HG03139 (cell line): ENCODE results near the gene SPG21.

ENCODE experiments used
- ATAC-seq: cut with Tn5 transposase; IDR thresholded peaks from one replicate; pipeline ENCODE4 v1.9.1; 2021; ENCODE audit not compliant: unreplicated experiment

SPG21 gene

DNA sequence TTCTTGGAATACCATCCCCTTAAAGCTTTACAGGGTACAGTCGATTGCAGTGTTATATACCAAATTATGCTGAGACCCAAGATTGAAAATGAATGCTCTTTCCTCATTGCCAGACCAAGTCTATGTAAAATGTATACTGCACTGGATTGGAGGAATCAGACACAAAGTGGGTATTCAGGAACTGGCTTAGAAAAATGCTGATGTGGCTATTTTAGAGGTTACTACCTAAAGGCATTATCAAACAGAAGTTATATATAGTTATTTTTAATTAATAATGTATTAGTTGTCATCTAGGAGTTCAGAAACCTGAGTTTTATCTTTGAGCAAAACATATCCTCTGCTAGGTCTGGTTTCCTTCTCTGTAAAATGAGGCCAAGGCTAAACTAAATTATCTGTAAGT is 3.6 kb upstream of the SPG21 start:
- ATAC-seq = no peak

DNA sequence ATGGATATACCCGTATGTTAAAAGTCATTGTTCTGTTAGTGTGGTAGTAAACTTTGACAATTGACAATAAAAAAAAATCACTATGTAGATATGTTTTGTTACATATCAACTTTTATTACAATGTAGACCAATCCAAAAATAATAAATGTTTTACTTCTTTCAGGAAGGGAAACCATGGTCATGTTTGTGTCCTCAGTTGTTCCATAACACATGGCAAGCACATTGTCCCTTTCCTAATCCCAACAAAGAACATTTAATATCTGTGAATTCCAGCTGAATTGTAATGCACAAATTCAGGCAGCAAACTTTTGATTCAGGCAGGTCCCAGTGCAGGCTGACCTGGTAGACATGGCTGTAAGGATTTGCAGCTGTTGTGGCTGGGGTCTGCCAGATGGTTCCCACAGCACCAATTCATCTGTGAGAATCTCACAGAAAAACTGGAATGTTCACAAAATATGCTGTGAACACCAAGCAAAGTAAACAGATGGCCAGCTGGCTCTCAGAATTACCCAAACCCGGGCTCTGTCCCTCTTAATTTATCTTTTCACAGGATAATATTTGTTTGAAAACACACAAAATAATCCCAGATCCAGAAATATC is 1.9 kb upstream of the SPG21 start:
- ATAC-seq = no peak

DNA sequence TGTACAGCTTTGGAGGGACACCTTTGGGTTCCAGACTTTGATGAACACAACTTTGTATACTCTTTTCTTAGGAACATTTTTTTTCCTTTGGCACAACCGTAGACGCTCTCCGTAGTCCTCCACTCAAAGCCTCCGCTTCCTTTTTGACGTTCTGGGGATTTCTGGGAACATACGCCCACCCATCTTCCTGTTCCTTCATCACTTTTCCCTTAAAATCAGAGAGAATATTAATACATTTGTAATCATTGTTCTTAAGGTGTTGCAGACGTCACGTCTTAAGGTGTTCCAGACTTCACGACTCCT is 405 bp upstream of the SPG21 start:
- ATAC-seq = no peak

DNA sequence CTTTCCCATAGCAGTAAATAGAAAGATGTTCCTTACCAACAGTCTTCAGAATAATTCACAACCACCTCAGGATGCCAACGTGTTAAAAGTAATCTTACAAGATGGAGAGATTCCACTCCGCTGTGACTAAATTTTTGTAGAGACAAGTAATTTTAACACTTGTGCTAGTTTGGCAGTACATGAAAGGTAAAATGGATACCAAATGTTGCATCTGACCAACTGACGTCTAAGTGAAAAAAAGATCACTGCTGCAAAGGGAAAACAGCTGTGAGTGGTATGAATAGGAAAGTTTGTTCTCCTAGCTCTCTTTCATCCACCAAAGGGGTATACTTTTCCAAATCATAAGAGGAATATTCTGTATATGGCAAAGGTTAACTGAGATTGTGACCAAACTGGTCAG is 2.6 kb downstream of the SPG21 start:
- no peak for ATAC-seq

DNA sequence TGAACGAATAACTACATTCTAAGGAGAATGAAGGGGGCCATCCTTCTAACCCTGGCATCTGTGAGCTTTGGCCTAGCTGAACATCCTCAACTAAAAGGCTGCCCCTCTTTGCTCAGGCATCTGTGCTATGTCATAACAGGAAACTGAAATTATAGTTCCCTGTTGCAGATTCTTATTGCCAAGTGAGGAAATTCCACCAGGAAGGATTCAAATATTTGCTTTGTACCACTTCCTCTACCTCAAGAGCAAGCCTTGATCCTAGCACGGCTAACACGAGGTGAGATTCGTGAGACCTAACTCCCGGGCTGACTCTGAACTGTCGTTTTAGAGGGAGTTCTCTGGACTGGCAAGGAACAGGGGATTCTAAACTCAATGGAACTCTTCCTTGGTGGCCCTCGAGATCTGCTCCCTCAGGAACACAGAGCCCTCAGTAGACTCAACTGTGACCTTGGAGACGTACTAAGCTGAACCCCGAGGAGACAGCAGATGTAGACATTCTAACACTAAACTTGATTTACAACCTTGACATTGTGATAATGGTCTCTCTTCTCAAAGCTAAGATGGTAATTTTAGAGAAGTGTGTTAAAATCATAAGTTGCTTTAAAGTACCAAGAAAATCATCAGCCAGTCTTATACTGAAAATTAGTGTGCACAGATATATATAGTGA is 4.2 kb downstream of the SPG21 start:
- ATAC-seq = no peak

DNA sequence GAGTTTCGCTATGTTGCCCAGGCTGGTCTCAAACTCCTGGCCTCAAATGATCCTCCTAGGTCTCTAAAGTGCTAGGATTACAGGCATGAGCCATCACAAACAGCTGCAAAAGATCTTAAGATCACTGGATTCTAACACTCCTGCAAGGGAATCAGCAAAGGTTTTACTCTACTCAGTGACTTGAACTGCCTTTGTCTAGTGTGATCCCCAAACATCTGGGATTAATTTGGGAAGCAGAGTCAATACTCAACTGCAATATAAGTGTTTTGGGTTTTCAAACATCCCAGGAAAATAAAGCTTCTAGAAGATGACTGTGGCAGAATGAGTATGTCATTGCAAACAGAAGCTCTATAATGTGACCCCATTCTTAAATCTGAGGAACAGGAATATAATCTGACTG is 7.2 kb downstream of the SPG21 start:
- no peak for ATAC-seq

DNA sequence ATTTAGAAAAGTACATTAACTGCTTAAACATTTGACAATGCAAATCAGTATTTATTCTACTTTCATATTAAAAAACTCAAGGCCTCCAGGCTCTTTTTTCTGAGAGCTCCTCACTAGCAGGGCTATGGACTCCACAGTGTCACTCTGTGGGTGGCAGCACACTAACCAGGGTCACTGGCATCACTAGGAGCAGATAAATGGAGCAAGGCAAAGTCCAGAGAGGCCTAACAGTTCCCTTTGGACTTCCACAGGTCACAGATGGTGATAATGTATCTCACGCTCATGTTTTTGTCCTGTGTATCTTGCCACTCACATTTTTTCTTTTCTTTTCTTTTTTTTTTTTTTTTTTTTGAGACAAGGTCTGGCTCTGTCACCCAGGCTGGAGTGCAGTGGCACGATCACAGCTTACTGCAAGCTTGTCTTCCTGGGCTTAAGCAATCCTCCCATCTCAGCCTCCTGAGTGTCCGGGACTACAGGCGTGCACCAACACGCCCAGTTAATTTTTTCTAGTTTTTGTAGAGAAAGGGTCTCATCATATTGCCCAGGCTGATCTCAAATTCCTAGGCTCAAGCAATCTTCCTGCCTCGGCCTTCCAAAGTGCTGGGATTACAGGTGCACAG is 7.8 kb downstream of the SPG21 start:
- ATAC-seq = no peak

DNA sequence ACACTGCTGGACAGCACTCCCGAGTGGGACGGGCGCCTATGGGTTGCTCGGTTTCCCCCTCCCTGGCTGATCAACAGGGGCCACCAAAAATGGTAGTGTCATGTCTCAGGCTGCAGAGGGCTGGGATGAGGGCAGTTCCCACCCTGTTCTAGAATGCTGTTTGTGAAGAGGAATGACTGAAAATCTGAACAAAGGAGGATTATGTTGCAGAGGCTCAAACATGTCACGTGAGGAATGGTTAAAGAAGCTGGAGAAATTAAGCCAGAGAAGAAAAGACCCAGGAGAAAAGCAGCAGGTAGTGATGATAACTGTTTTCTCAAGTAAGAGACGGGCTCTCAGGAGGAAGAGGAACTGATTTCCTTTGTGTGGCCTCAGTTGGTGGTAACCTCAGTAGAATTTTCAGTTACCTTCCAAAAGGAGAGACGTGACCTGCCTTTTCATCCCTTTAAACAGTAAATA is 10.4 kb downstream of the SPG21 start:
- no peak for ATAC-seq

DNA sequence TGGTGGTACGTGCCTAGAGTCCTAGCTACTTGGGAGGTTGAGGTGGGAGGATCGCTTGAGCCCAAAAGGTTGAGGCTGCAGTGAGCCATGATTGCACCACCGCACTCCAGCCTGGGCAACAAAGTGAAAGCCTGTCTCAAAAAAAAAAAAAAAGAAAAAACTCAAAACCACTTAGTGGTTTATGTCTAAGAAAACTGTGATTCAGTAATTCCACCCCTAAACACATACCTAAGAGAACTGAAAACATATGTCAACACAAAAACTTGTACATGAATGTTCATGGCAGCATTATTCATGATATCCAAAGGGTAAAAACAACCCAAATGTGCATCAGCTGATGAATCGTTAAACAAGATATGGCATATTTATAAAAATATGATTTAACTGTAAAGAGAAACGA is 14.3 kb downstream of the SPG21 start:
- ATAC-seq = no peak

DNA sequence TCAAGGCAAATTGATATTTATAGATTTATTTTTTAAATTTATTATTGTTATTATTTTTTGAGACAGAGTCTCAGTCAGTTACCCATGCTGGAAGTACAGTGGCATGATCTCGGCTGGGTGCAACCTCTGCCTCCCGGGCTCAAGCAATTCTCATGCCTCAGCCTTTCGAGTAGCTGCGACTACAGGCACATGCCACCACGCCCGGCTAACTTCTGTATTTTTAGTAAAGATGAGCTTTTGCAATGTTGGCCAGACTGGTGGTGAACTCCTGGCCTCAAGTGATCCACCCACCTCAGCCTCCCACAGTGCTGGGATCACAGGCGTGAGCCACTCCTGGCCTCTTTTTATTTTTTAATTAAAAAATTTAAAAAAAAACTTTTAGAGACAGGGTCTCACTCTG is 19.0 kb downstream of the SPG21 start:
- ATAC-seq = no peak

DNA sequence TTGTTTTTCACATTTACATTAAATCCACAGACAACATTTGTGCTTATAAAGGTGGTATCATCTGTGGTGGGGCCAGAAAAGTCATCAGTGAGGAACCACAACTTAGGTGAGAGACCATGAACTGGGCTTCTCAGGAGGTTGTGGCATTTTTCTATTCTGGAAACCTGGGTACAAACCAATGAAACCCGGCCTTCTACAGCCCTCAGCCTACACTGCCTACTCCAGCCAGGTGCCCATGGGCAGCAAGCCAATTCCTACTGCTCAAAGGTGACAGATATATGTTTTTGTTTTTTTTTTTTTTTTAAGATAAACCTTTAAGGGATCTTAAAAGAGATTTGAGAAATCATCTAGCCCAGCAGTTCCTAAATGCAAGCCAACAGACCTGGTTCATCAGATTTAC is 20.3 kb downstream of the SPG21 start:
- no peak for ATAC-seq

DNA sequence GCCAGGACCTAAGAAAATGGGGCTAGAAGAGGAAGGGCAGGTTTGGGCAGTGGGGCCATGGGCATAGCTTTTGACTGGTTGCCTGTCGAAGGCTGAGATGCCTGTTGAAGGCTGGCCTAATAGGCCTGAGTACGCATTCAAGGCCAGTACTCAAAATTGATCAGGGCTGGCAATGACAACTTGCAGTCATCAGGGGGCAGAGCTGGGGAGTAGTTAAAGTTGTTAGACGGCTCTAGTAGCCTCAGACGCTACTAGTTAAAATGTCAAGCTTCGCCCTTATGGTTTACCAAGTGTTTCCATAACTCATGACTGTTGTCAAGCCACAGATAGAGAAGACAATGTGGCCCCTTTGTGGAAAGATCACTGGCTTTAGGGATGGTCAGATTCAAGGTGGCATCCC is 28.7 kb downstream of the SPG21 start:
- no peak for ATAC-seq

DNA sequence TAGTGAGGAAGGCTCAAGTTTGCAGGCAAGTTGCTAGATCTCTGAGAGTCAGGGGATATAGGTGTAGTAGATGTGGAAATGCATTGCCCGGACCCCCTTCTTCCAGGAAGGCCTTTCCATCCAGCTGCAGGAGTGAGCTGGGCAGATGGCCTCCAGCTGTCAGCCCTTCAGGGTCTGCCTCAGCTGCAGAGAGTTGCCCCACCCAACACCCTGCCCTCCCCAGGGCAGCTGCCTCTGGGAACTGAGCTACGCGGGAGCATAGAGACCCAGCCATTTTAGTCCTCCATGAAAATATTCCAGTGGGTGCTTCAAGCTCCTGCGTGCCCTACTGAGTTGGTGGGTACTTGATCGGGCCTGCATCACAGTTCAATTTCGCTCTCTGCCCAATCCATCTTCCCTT is 29.6 kb downstream of the SPG21 start:
- ATAC-seq = no peak

DNA sequence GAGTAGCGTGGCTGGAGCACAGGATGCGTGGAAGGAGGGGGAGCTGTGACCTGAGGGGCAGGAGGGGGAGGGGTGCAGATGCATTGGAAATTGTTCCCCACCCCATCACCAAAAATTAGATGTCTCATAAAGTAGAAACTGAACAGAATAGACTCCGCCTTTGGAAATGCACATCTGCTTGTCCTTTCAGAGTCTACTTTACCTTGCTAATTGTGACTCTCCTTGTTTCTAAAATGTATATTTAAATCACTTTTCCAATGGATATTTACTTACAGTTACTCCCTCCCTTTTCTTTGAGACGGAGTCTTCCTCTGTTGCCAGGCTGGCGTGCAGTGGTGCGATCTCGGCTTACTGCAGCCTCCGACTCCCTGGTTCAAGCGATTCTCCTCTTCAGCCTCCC is 30.6 kb downstream of the SPG21 start:
- ATAC-seq = no peak

DNA sequence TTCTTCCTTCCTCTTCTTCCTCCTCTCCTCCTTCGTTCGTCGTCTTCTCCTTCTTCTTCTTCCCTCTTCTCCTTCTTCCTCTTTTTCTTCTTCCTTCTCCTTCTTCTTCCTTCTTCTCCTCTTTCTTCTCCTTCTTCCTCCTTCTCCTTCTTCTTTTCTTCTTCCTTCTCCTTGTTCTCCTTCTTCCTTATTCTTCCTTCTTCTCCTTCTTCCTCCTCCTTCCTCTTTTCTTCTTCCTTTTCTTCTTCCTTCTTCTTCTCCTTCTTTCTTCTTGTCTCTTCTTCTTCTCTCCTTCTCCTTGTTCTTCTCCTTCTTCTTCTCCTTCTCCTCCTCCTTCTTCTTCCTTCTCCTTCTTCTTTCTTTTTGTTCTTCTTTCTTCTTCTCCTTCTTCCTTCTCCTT is 35.3 kb downstream of the SPG21 start:
- ATAC-seq = no peak

DNA sequence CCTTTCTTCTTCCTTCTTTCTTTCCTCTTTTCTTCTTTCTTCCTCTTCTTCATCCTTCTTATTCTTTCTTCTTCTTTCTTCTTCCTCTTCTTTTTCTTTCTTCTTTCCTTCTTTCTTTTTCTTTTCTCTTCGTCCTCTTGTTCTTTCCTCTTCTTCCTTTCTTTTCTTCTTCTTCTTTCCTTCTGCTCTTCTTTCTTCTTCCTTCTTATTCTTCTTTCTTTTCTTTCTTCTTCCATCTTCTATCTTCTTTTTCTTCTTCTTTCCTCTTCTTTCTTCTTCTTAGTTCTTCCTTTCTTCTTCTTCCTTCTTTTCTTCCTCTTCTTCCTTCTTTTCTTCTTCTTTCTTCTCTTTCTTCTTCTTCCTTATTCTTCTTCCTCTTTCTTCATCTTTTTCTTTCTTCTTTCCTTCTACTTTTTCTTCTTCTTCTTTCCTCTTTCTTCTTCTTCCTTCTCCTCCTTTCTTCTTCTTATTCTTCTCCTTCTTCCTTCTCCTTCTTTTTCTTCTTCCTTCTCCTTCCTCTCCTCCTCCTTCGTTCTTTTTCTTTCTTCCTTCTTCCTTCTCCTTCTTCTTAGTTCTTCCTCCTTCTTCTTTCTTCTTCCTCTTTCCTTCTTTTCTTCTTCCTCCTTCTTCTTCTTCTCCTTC is 37.8 kb downstream of the SPG21 start:
- ATAC-seq = no peak

DNA sequence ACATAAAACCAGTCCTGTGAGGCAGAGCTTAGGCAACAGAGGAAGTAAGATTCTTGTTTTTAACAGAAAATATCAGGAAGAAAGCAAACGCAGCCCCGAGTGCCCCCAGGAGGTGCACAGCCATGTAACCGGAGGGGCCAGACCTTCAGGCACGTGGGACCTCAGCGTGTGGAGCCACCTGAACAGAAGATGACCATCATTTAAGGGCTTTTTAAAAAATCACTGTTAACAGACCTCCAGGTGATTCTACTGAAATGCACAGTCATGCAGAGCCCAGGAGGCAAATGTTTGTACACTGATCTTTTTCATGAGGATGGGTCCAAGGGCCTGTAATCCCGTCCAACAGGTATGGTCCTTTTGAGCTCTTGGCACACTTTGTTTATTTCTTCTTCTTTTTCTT is 38.8 kb downstream of the SPG21 start:
- no peak for ATAC-seq

DNA sequence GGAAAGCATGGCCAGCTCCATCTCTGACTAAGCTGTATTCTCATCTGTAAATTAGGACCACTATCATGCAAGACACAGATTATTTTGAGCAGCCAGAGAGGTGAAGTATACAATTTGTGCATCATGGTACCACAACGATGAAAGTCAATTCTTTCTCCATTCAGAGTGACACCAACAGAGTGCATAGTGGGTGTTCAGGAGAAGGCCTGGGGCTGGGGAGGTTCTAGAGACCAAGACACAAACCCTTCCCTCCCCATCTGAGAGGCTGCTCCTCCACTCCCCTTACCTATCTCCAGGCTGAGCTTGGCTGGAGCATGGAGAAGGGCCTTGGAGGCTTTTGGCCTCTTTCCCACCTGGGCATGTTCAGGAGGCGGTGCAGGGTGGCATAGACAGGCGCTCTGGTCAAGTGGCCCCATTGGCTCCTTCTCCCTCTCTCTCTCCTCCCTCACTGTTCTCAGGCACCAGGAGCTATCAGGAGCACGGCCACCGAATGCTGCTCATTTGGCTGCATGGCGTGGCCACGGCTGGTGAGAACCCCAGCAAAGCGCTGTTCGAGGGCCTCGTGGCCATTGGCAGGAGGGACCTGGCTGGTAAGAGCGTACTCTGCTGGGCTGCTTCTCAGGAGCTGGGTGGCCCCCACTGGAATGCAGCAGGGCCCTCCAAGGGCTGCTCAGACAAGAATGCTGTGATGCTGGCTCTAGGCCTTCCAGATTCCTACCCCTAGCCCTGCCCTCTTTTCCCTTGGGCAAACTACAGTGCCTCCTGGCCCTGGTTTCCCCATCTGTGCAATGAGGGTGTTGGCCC is 40.1 kb downstream of the SPG21 start:
- no peak for ATAC-seq

DNA sequence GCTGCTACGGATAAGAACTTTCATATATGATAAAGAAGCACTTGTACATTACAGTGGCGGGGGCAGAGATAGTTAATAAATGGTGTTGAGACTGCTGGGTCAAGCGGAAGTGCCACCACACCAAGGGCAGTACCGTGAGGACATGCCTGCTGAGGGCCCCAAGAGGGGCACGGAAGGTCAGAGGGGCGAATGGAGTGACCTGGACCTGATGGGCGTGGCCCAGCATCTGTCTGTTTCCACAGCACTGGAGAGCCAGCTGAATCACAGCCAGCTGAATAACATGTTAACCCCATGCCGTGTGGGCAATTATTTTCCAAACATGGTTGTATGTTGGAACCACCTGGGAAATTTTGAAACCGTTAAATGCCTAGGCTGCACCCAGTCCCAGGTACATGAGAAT is 40.8 kb downstream of the SPG21 start:
- ATAC-seq = no peak

DNA sequence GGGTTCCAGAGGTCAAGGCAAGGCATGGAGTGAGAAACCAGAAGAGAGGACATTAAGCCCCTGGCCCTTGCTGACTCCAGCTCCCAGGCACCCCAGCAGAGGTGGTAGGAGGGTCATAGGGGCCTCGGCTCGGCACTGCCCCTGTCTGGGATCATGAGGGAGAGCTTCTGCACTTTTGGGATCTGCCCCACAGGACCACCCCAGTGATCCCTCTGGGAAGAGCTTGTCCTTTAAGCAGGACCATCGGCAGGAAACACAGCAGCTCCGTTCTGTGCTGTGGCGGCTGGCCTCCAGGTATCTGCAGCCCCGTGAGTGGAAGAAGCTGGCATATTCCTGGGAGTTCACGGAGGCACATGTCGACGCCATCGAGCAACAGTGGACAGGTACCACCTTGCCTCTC is 42.5 kb downstream of the SPG21 start:
- no peak for ATAC-seq

DNA sequence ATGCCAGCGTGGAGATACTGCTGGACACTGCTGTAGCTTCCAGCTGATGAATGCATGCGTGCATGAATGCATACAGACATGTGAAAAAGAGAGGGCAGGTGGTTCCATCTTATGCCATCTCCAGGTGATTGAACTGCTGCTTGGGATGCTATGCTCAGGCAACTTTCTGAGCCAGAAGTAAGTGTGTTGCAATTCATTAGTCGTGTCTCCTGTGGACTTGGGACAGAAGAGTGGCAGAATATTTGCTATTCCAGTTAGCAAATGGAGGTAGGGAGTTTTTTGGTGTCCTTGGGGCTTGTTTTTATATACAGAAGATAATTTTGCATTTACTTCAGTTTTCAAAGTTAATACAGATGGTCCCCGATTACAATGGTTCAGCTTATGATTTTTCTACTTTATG is 44.8 kb downstream of the SPG21 start:
- ATAC-seq = no peak
